Measurements from ENCODE around the gene NLRC5.

- TF ChIP-seq CTCF (IDR thresholded peaks at IDR 0.05; ENCODE audit: low read length) (no peak), EZH2 (IDR thresholded peaks at IDR 0.05; ENCODE audit: borderline replicate concordance, low read length) (no peak)
These were observed 1.3 kb downstream of the NLRC5 start for GRCh38 chr16:56990407-56991286.

All from OCI-LY1 (cell line).